ENCODE measurements around the gene PIMREG.

PIMREG gene

GRCh38 chr17:6497496-6498221 is 53.4 kb downstream of the PIMREG start:
- in situ Hi-C loops (cut with HindIII; ENCODE audit: low sequenced_read_pairs) = no loop called here

DNA sequence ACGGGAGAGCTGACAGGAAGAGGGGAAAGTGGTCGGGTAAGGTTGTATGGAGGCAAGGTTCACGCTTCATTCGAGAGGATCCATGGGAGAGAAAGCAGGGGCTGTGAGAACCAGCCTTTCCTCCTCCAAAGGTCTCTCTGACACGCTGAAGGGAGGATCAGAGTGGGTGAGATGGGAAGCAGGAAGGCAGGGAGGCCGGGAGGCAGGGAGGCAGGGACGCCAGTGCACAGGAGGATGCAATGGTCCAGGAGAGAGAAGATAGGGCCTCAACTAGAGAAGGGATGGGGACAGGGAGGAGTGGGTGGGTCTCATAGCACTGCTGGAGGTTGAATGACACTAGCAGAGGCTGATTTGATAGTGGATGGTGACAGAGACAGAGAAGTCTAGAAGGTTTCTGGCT is 54.1 kb downstream of the PIMREG start:
- in situ Hi-C loops (cut with HindIII; ENCODE audit: low sequenced_read_pairs) = no loop called here

DNA sequence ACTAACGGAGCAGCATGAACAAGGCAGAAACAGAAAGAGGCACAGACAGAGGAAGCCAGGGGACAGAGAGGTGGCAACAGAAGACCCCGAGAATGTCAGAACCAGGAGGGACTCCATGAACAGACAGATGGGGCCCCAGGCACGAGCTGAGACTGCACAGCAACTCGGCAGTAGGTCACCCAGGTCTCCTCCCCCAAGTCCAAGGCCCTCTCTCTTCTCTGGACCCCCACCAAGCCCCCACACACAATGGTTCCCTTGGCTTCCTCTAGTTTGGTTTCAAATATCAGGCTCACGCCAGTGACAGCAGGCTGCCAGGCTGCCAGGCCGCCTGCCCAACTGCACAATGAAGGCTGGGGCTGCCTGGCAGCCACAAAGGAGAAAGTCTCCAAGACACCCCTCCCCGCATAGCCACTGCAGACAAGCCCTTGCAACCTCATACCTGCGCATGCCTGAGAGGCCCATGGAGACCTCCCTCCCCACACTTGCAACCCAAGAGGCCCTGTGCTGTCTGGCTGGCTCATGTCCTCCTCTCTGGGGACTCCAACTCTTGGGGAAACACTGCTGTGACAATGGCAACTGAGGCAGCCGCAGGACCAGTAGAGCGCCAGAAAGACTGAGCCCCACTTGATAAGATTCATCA is 54.8 kb downstream of the PIMREG start:
- in situ Hi-C loops (cut with HindIII; ENCODE audit: low sequenced_read_pairs) = no loop called here
